SW 1271 (cell line): ENCODE measurements around the gene CCDC92.
"Not testable (repeated sequence)": the region's sequence is repeated elsewhere in the genome, so short reads cannot be mapped to it uniquely, and the experiment has no call there.

Experiments used
- DNase-seq, 2 experiments: peaks; one replicate each; lab custom pipeline; 2025; lab: John Stamatoyannopoulos, UW

CCDC92 gene

DNA sequence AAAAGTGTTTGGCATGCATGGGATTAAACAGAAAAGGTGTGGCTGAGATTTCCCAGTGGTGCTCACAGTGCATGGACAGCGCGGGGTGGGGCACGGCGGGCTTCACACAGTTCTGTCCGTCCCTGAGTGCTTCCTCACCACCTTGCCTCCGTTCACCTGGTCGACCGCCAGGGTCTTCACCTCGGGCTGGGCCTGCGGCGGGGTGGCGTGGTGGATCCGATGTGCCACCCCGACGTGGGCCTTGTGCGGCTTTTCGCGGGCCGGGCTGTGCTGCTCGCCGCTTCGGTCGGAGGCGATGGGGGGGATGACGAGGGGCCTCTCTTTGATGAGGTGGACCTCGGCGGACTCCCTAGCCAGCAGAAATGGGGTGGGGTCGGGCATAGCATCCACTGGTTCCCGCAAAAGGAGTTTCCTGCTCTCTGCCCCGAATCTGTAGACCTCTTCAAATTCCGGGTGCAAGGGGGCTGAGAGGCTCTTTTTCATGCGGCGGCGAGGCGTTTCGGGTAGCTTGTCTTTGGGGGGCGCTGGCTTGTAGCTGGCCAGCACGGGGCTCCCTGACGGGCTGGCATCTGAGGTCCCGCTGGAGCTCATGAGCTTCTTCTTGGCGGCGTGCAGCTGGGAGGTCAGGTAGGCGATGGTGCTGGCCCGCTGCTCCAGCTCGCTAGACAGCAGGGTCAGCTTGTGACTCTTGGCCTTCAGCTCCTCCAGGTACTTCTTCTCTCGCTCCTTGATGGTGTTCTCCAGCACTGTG, 35.5 kb downstream of the CCDC92 start:
- no peak for DNase-seq

DNA sequence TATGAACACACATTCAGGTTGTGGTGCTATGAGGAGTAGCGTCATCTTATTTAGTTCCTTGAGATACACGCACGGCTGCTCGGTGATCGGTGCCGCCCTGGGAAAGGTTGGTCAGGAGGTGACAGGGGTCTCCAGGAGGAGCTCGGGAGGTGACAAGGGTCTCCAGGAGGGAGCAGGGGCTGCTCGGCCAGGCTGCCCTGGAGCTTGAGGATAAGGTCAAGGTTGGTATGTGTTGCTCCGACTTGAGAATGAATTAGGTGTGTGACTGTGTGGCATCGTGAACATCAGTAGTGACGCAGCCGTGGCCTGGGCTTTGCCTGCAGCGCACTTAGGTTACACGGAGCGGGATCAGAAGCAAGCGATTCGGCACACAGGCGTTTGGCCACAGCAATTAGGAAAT, 36.2 kb downstream of the CCDC92 start:
- DNase-seq, result no peak

DNA sequence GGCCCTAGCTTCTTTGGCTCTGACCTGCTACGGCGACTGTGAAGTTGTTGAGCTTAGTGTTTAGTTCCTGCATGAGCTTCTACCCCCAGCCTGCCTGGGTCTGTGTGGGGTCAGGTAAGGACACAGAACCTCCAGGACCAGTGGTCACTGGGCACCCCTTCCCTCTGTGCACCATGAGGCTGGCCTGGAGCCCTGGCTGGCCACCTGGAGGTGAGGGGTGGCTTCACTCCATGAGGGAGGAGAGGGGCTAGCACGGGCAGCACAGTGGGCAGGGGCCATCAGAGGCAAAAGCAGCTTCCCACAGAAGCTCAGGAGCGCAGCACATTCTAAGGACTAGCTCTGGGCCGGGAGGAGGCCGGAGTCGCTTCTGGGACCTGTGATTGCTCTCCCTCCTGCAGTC, 36.7 kb downstream of the CCDC92 start:
- DNase-seq, result no peak

DNA sequence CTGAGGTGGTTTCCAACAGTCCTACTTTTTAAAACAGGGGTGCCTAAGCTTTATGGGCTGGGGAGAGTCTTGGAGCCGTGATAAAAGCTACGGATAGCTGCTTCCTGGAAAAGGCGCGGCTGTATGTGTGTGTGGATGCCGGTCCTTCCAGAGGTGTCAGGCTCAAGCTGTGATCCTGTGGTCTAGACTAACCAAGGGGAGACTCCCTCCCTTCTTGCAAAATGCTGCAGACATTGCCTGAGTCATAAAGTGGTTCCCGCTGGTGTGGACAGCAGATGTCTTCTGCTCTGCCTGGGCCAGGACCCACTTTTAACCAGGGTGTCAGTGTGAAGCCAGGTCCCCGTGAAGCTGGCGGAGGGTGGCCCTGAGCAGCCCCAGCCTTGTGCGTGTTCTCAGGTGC, 37.8 kb downstream of the CCDC92 start:
- DNase-seq, result no peak

DNA sequence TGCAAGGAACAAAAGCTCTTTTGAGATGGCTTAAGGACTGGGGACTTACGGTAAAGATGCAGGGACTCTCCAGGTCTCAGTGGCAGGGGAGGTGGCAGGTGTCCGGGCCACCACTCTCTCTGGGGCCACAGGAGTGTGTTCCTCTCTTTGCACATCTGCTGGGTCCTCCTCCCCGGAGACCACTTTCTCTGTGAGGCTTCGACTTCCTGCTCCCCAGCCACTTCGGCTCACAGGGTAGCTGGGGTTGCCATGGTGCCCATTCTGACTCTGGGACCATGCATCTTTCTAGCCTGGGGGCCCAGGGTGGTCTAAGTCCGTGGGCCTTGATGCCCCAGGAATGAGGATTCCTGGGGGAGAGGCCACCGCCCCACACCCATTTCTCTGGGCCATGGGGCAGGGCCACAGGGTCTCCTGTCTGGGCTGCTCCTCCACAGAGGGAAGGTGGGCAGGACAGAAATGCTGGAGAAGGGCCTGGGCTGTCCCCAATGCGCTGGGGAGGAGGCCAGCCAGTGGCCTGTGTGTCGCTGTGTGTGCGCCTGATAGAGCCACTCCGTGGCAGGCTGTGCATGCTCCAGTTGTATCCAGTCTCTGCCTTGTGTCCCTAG, 38.5 kb downstream of the CCDC92 start:
- no peak for DNase-seq

DNA sequence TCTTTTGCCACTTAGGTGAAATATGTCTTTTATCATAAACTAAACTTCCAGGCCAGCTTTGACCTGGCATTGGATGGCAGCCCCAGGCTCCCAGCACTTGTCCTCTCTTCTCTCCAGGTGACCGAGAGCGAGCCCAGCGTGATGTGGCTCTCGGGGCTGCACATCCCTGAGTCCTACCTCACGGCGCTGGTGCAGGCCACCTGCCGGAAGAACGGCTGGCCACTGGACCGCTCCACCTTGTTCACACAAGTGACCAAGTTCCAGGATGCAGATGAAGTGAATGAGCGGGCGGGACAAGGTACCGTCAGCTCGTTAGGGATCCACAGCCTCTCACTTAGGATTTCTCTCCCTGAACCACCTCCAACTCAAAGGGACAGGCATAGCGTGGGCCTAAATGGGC, 39.4 kb downstream of the CCDC92 start:
- DNase-seq, result no peak

DNA sequence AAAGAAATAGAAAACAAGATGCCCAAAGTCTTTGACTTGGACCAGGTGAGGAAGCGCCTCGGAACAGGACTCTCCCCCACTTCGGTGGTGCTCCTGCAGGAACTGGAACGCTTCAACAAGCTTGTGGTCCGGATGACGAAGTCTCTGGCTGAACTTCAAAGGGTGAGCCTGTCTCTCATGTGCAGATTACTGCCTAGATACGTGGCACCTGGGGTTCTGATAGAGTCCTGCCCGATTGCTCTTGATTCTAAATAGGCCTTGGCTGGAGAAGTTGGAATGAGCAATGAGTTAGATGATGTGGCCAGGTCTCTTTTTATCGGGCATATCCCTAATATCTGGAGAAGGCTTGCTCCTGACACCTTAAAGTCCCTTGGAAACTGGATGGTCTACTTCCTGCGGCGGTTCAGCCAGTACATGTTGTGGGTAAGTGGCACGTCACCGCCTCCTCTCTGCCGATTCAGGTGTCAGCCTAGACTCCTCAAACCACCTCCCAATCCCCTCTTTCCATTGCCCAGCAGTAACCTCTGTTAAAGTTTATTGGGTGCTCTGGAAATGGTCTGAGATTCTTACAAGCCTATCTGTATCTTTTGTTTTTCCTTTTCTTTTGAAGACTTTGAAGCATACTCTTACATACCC, 40.8 kb downstream of the CCDC92 start:
- DNase-seq, result no peak

DNA sequence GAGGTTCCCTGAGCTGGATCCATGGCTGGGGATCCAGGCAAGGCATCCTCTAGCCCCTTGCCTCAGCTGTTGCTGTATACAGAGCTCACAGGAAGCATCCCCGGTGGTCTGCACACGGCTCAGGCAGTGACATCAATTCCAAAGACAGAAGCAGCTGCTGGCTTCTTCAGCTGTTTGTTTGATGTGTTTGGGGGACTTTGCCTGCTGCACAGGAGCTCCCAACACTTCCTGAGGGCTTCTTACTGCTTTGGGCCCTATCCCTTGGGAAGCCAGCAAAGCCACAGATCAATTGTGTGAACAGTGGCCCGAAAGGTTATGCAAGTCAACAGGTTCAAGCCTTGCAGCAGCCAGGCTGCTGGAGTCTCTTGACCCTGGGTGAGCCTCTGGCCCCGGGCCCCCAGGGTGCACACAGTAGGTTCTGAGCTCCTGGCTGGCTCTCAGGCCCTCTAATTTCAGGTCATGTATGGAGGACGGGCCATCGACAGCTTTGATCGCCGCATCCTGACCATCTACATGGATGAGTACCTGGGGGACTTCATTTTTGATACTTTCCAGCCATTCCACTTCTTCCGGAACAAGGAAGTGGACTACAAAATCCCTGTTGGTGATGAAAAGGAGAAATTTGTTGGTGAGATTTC, 42.6 kb downstream of the CCDC92 start:
- DNase-seq, result no peak

DNA sequence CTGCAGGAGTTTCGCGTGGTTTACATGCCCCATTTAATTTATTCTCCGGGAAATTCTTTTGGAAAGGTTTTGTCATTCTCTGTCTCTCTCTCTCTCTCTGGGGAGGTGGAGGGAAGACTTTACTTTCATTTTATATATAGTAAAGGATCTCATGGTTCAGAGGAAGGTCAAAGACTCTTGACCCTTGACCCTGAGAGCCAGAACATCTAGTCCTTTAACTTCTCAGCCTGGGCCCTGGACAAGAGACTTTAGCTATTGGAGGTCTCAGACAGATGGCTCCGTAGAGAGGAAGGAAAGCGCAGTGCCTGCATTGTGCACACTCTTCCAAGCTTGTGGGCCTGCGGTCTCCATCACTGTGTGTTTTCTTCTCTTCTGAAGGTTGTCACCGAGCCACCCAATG, 43.7 kb downstream of the CCDC92 start:
- DNase-seq, result no peak

DNA sequence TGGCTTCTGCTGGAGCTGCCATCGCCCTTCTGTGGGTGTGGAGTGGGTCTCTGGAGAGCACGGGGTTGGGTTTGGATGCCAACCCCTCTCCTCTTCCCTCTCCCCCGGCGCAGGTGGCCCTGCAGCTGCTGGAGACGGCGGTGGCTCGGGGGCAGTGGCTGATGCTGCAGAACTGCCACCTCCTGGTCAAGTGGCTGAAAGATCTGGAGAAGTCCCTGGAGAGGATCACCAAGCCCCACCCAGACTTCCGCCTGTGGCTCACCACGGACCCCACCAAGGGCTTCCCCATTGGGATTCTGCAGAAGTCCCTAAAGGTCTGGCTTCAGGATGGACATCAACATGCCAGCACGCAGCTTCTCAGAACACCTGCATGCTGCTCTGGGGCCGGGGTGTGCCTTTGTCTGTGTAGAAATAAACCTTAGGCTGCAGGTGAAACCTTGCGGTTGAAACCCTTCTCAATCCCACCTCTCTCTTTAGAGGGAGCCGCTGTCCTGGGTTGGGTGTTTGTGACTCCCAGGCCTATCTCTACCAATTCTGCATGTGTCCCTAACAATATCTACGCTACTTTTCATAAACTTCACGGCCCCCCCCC, 44.3 kb downstream of the CCDC92 start:
- no peak for DNase-seq

DNA sequence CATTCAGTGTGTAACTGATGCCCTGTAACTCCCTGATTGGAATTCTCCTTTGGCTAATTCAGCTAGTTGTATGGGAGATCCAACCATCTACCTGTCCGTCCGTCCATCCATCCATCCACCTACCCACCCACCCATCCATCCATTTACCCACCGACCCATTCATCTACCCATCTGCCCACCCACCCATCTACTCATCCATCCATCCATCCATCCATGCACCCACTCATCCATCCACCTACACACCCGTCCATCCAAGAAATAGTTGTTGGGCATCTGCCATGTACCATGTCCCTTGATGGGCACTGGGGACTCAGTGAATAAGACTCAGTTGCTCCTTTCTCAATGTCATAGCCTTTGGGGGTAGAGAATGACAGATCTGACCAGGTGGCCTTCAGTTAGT, 48.1 kb downstream of the CCDC92 start:
- no peak for DNase-seq

DNA sequence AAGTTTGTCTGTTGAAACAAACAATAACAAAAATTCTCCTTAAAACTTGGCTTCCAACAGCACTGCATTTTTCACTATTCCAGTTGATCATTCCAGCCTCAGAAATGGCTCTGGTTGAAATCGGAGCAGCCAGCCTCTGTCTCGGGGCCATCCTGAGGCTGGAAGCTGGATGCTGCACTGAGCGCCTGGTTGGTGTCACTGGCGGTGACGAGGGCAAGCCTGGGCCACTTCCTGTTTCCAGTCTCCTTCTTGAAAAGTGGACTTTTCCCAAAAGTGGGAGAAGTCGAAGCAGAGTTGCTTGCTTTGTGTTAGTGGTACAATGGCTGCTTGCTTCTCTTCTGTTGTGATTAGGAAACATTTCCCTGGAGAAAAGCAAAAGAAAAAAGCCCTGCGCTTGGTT, 48.7 kb downstream of the CCDC92 start:
- no peak for DNase-seq

DNA sequence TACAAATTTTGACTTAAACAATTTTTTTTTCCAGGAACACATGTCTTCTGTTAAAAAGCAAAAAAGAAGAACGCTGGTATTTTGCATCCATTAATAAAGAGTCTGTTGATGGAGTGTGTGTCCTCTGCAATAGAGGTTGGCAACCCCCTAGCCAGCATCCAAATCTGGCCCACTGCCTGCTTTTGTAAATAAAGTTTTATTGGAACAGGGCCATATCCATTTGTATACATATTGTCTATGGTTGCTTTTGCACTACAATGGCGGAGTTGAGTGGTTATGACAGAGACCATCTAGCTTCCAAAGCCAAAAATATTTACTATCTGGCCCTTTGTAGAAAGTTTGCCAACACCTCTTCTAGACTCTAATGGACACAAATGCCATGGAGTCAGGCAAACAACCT, 49.6 kb downstream of the CCDC92 start:
- DNase-seq, result no peak

DNA sequence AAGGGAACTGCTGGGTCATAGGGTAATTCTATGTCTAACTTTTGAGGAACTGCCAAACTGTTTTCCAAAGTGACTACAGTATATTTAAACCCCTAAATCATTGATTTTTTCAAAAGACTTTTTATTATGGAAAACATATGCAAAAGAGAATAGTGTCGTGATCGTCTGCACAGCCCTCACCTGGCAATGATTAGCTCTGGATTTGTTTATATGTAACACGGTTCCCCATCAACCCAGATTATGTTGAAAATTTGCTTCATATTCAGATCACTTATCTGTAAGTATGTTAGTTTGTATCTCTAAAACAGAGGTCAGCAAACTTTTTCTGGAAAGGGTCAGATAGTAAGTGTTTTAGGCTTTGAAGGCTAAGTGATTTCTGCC, 52.7 kb downstream of the CCDC92 start:
- DNase-seq, result no peak

DNA sequence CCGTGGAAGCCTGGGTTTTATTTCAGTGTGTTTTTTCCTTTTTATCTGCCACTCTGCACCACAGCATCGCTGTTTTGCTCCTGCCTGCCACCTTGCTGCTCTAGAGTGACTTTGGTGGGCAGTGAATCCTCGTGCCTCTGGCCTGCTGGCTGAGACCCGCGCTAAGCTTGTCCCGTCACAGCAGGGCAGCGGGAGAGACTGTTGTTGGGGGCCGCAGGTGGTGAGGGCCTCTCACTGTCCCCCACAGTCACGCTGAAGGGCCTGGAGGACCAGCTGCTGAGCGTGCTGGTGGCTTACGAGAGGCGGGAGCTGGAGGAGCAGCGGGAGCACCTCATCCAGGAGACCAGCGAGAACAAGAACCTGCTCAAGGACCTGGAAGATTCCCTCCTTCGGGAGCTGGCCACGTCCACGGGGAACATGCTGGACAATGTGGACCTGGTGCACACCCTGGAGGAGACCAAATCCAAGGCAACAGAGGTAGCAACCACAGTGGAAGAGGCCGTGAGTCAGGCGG, 55.2 kb downstream of the CCDC92 start:
- DNase-seq, result no peak

DNA sequence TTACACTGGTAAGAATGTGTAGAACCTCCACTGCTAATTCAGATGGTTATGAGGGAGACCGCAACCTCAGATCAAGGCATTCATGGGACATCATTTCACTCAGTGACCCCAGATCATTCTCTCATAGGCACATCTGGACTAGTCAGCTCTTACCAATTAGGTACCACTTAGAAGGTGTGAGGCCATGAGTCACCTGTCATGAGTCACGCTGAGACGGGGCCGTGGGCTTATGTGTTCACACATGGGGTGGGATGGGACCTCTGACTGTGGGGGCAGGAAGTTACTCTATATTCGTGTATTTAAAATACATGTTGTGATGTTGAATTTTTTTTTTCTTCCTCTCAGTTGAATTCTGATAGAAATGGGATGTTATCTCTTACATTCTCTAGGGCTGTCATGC, 55.9 kb downstream of the CCDC92 start:
- no peak for DNase-seq

DNA sequence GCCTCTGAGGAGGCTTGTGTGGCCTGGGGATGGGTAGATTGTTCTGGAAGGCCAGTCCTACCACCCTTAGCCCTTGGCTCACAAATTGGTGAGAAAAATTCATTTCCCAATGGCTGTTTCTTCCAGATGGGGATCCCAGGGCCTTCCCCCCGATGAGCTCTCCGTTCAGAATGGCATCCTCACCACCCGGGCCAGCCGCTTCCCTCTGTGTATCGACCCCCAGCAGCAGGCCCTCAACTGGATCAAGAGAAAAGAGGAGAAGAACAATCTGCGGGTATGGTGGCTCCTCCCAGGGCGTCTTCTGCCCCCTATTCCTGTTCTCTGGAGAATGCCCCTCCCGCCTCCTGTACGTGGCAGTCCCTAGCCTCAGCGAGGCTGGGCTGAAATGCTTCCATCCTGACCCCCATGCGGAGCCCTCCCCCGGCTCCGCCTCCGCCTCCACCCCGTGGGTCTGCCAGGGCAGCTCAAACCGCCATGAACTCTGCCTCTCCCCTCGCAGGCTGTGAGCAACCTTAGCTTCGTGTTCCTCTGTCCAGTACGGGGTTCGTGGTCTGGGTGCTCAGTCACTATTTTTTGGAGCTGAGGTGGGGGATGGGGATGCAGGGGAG, 57.8 kb downstream of the CCDC92 start:
- no peak for DNase-seq

DNA sequence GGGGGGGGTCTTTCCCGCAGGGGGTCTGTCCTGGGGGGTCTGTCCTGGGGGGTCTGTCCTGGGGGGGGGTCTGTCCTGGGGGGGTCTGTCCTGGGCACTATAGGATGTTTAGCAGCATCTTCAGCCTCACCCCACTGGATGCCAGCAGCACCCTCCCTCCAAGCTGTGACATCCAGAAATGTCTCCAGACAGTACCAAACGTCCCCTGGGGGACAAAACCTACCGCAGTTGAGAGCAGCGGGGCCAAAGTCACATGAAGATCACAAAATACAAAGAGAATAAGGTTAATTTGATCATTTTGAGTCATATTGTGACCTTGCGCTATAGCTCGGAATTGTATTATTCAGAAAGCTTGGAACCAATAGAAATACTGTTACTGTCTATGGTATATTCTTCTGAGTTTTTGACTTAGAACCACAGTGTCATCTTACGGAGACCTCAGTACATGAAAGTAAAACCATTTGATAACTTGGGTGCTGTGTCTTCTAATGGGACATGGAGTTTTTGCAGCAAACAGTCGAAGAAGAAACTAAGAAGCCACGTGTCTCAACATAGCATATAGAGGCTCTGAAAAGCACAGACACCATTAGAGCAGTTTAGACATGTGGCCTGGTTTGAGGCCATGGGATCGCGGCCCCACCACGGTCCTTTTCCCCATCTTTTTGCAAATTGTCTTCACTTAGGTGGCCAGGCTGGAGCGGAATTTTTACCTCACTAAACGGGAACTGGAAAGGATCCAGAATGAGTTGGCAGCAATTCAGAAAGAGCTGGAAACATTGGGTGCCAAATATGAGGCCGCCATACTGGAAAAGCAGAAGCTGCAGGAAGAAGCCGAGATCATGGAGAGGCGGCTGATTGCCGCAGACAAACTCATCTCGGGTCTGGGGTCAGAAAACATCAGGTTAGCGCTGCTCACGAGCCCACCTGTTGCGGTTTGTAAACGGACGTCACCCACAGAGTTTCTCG, 59.9 kb downstream of the CCDC92 start:
- DNase-seq, result no peak

DNA sequence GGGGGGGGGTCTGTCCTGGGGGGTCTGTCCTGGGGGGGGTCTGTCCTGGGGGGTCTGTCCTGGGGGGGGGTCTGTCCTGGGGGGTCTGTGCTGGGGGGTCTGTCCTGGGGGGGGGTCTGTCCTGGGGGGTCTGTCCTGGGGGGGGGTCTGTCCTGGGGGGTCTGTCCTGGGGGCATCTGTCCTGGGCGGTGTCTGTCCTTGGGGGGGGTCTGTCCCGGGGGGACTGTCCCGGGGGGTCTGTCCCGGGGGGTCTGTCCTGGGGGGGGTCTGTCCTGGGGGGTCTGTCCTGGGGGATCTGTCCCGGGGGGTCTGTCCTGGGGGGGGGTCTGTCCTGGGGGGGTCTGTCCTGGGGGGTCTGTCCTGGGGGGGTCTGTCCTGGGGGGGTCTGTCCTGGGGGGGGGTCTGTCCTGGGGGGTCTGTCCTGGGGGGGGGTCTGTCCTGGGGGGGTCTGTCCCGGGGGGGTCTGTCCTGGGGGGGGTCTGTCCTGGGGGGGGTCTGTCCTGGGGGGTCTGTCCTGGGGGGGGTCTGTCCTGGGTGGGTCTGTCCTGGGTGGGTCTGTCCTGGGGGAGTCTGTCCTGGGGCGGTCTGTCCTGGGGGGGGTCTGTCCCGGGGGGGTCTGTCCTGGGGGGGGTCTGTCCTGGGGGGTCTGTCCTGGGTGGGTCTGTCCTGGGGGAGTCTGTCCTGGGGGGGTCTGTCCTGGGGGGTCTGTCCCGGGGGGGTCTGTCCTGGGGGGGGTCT, 60.8 kb downstream of the CCDC92 start:
- DNase-seq, result not testable (repeated sequence)

DNA sequence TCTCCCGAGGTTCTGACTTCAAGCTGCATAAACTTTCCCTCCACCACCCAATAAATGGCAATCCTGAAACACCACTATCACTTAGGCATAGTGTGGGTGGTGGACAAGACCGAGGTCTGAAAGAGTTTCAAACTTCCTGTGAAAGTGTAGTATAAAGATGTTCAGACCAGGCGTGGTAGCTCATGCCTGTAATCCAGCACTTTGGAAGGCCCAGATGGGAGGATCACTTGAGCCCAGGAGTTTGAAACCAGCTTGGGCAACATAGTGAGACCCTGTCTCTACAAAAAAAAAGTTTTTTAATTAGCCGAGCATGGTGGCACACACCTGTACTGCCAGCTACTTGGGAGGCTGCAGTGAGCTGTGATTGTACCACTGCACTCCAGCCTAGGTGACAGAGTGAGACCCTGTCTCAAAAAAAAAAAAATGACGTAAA, 61.9 kb downstream of the CCDC92 start:
- no peak for DNase-seq
